Cardiac muscle cell (in vitro differentiated cells and primary cell): ENCODE data around the gene ERG. TPM values are rescaled to one million over a fixed set of nuclear protein-coding genes. Genes with fewer than 3 reads are reported as not detected.

ENCODE experiments used
- DNase-seq, 2 donors: peaks; one replicate each; pipeline versions ENCODE4 v3.0.0 to v3.0.0-alpha.2; 2010 to 2017; ENCODE audit warnings: low read depth in 1 of 2, low spot score in 1 of 2
- H3K27ac ChIP-seq: fragments of 200-600 bp; sonication (generic); 2 replicates; pipeline ENCODE4 v1.5.1; 2016
- H3K27me3 ChIP-seq: fragments of 200-600 bp; sonication (generic); 2 replicates; pipeline ENCODE4 v1.6.0; 2016; ENCODE audit warnings: control low read depth
- H3K36me3 ChIP-seq: fragments of 200-600 bp; sonication (generic); 2 replicates; pipeline ENCODE4 v1.5.1; 2016; ENCODE audit warnings: control low read depth
- H3K4me1 ChIP-seq: fragments of 200-600 bp; sonication (generic); 2 replicates; pipeline ENCODE4 v1.8.1; 2017; ENCODE audit warnings: low read depth, mild to moderate bottlenecking, mixed run types
- H3K4me3 ChIP-seq: fragments of 200-600 bp; sonication (generic); 2 replicates; pipeline ENCODE4 v1.5.1; 2016; ENCODE audit warnings: mild to moderate bottlenecking
- H3K9me3 ChIP-seq: fragments of 200-600 bp; sonication (generic); 2 replicates; pipeline ENCODE4 v1.5.1; 2017; ENCODE audit warnings: low read depth, mild to moderate bottlenecking, control low read depth
- polyA plus RNA-seq: library from polyadenylated mRNA; unstranded; fragments of >200 nt; fragmentation: Nextera tagmentation; extraction: Ambion mirVana; gene quantifications from 2 replicates; pipeline ENCODE4 v1.2.1, GENCODE V29; 2016
- total RNA-seq: library from RNA; depleted of rRNA; stranded (reverse); fragments of >200 nt; gene quantifications from 2 replicates; pipeline ENCODE4 v1.2.3, GENCODE V29; 2016
- TF ChIP-seq, protein P1 (sequence below): IDR thresholded peaks from 2 replicates; pipeline ENCODE4 v1.5.1; 2012; ENCODE audit warnings: low read depth, mild to moderate bottlenecking, low read length

ERG gene
- total and polyA plus RNA-seq, 2 experiments from 2014 or later: 1.5 TPM; not detected in 1

DNA sequence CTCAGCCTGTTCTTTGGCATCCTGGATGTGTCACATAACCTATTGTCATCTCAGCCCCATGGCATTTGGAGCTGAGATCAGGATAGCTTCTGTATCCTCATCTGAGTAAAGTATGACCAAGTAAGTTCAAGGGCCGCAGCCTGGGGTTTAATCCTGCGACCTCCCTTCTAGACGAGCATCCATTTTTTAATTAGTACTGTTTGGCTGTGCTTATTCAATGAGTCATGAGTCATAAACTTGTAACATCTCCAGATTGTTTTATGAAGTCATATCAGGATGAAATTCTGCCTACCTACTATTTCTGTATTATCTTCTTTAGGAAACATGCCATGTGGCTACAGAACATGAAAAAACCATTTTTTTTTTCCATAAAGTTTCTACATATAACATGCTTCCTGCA lies 119.1 kb downstream of the ERG start:
- Histone ChIP-seq H3K4me3 (no peak overlapping the region), H3K4me1 (no peaks in the 10 kb centered on the region), H3K27me3 (no peaks in the 10 kb centered on the region), H3K36me3 (no peaks in the 10 kb centered on the region), H3K27ac (no peak overlapping the region), H3K9me3 (no peaks in the 10 kb centered on the region)
- TF ChIP-seq, protein P1, sequence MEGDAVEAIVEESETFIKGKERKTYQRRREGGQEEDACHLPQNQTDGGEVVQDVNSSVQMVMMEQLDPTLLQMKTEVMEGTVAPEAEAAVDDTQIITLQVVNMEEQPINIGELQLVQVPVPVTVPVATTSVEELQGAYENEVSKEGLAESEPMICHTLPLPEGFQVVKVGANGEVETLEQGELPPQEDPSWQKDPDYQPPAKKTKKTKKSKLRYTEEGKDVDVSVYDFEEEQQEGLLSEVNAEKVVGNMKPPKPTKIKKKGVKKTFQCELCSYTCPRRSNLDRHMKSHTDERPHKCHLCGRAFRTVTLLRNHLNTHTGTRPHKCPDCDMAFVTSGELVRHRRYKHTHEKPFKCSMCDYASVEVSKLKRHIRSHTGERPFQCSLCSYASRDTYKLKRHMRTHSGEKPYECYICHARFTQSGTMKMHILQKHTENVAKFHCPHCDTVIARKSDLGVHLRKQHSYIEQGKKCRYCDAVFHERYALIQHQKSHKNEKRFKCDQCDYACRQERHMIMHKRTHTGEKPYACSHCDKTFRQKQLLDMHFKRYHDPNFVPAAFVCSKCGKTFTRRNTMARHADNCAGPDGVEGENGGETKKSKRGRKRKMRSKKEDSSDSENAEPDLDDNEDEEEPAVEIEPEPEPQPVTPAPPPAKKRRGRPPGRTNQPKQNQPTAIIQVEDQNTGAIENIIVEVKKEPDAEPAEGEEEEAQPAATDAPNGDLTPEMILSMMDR: no peak
- DNase-seq: no peak

DNA sequence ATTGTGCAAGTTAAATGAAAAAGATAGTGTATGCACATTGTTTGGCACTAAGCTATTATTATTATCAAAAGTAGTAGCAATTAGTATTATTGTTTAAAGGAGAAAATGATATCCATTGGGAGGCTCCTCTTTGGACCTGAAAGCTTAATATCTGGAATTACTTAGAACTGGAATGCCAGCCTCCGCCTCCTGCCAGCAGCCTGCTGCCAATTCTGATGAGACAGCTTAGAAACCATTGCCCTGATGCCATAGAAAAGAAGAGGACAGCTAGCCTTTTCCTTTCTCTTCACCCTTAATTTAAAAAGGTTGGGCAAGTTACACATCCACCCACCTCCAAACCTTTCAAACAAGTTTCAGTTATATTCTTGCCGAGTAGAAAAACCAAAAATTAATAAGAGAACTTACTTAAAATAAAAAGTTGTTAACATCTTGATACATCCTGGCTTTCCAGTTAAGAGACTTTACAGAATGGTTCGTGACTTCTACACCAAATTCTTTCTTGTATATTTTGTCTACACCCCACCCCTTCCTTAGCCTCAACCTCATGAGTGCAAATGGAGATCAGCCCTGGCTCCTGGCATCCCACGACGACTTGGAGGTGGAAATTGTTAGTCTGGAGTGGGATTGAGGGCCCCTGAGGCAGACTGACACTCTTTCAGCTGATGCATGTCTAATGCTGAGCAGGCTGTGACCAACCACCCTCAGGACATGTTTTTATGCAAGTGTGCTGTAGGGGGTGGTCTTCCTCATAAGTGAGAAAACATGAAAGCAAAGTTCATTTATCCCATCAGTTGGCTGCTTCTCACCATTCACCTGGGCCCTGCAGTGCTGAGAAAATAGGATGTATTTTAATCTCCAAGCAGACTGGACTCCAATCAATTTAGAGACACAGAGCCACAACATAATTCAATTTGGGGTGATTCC lies 120.8 kb downstream of the ERG start:
- H3K27me3 ChIP-seq: no peaks in the 10 kb centered on the region
- H3K4me1 ChIP-seq: no peaks in the 10 kb centered on the region
- no peaks in the 10 kb centered on the region for H3K9me3 ChIP-seq
- no peak for DNase-seq
- TF ChIP-seq, protein P1: no peak
- no peaks in the 10 kb centered on the region for H3K36me3 ChIP-seq
- no peak overlapping the region for H3K27ac ChIP-seq
- H3K4me3 ChIP-seq: no peak overlapping the region

DNA sequence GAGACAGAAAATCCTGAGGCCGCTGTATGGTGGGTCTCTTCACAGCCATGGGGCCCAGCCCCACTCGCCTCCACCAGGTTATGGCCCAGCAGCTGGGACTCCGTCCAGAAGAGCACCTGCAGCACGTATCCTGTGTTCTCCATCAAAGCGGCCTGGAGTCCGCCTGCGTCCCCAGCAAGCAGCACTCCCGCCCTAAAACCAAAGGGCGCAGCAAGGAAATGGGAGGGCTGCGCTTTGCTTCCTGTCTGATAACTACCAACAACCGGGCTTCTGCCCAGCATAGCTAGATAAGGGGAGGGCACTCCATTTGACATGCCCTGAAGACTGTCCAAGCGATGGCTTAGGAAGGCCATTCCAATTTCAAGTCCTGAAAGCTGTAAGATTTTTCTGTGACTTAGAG lies 121.6 kb downstream of the ERG start:
- DNase-seq: no peak
- TF ChIP-seq, protein P1: no peak
- H3K27me3 ChIP-seq: no peaks in the 10 kb centered on the region
- no peaks in the 10 kb centered on the region for H3K36me3 ChIP-seq
- no peak overlapping the region for H3K27ac ChIP-seq
- H3K9me3 ChIP-seq: no peaks in the 10 kb centered on the region
- no peak overlapping the region for H3K4me3 ChIP-seq
- H3K4me1 ChIP-seq: no peaks in the 10 kb centered on the region

DNA sequence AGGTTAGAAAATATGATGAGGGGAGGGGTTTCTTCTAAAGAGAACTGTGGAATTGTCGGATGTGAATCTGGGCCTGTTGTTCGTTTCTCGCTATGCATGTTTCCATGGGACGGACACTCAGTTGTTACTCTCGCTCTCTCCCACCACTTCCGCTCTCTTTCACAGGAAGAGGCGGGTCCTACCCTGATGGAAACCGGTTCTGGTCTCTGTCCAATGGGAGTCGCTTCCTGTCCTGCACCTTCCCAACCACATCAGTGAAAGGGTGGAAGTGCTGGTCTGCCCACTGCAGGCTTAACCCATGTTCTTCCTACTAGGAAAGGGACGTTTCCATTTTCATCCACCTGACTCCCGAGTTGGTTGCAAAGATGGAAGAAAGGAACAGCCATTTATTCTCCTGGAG lies 122.0 kb downstream of the ERG start:
- Histone ChIP-seq H3K9me3 (no peaks in the 10 kb centered on the region), H3K27ac (no peak overlapping the region), H3K27me3 (no peaks in the 10 kb centered on the region), H3K4me1 (no peaks in the 10 kb centered on the region), H3K4me3 (no peak overlapping the region), H3K36me3 (no peaks in the 10 kb centered on the region)
- no peak for DNase-seq
- TF ChIP-seq, protein P1: no peak

DNA sequence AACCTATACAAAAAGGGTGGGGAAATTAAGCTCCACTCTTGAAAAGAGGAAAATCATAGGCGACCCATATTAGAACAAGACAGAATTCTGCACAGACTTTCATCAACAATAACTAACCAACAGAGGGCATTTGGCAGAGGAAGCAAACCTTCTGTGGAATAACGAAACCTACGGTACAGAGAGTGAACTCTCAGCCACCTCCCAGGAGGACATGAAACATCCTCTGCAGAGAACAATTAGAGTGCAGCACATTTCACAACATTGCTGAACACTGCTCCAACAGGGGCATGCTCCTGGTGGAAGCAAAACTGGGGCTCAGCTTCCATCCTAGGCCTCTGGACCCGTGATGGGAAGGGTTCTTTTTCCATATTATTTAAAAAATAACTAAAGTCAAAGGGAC lies 130.6 kb downstream of the ERG start:
- H3K36me3 ChIP-seq: no peaks in the 10 kb centered on the region
- no peaks in the 10 kb centered on the region for H3K9me3 ChIP-seq
- TF ChIP-seq, protein P1: no peak
- no peaks in the 10 kb centered on the region for H3K4me1 ChIP-seq
- H3K27ac ChIP-seq: no peak overlapping the region
- DNase-seq: no peak
- H3K4me3 ChIP-seq: no peak overlapping the region
- H3K27me3 ChIP-seq: no peaks in the 10 kb centered on the region
